Psoas muscle (tissue), 8 donors: ENCODE results near the gene TAF11L2. TPM values are rescaled to one million over a fixed set of nuclear protein-coding genes. Genes with fewer than 3 reads are reported as not detected.
"Not testable (repeated sequence)": the region's sequence is repeated elsewhere in the genome, so short reads cannot be mapped to it uniquely, and the experiment has no call there.

Experiments used
- ATAC-seq, 4 donors: fragments of 200-7000 bp; cut with Tn5 transposase; one replicate each; pipeline ENCODE4 v1.9.1; 2020; ENCODE audit warnings: moderate library complexity in 3 of 4, mild to moderate bottlenecking in 2 of 4
- DNase-seq, 2 donors: peaks; one replicate each; pipeline ENCODE4 v3.0.0-alpha.2; 2020
- H3K27ac ChIP-seq: fragments of 200-600 bp; one replicate; pipeline ENCODE4 v1.8.0; 2022
- H3K27me3 ChIP-seq, 3 donors: fragments of 200-600 bp in 1 of 3; one replicate each; pipeline versions ENCODE4 v1.6.1 to v1.8.0; 2013 to 2022; ENCODE audit warnings: low read length in 2 of 3, mild to moderate bottlenecking in 2 of 3, moderate library complexity in 1 of 3; ENCODE audit not compliant: insufficient read depth in 3 of 3
- H3K36me3 ChIP-seq, 2 donors: fragments of 200-600 bp in 1 of 2; one replicate each; pipeline versions ENCODE4 v1.6.1 to v1.8.0; 2013 to 2022; ENCODE audit warnings: low read depth in 1 of 2, mild to moderate bottlenecking in 1 of 2, moderate library complexity in 1 of 2; ENCODE audit not compliant: insufficient read depth in 1 of 2
- H3K4me1 ChIP-seq: fragments of 200-600 bp; one replicate; pipeline ENCODE4 v1.8.0; 2022
- H3K4me3 ChIP-seq: fragments of 200-600 bp; one replicate; pipeline ENCODE4 v1.8.0; 2022; ENCODE audit warnings: mild to moderate bottlenecking
- H3K9me3 ChIP-seq: fragments of 200-600 bp; one replicate; pipeline ENCODE4 v1.8.0; 2022
- WGBS, 3 donors: extraction: QIAGEN DNeasy Blood & Tissue Kit; methylation state at CpG; one replicate each; pipeline versions ENCODE4 v1.1.6 to v1.1.7; 2013; 5-methylcytosine and 5-hydroxymethylcytosine counted together
- intact Hi-C, 2 donors: fragments of 100-400 bp; cut with DNase I; formaldehyde crosslinking; loops; one replicate each; pipeline versions ENCODE4 v1.11.0 to v1.14.2; 2022
- polyA plus RNA-seq, 3 donors: library from polyadenylated mRNA; stranded (reverse); fragments of 200-250 nt; gene quantifications; one replicate each; pipeline ENCODE4 v1.2.3, GENCODE V29; 2013
- total RNA-seq, 4 donors: library from RNA; stranded (reverse); fragmentation: NEBNext Ultra II Directional in 2 of 4; extraction: Animal tissue kit (Norgen Biotek cat#: 25700) in 2 of 4; gene quantifications; one replicate each; pipeline versions ENCODE4 v1.2.1 to v1.2.4, GENCODE V29; 2021 to 2023
- TF ChIP-seq, protein P1 (sequence below): fragments of 200-600 bp; IDR thresholded peaks from one replicate; pipeline ENCODE4 v1.8.0; 2022; ENCODE audit warnings: antibody characterized with exemption
- donor health status: healthy with polysubstance abuse.
- donor health status: DM: no; HTN: no; CAD: no; lungs with moderate emphysema.
- donor health status: Bipolar disorder and iron deficiency.
- donor health status: healthy.
- donor health status: DM: yes; HTN: yes; CAD: no.
- donor health status: DM: no; HTN: no; CAD: no.
- donor health status: DM: no; HTN: no; CAD: no.
- donor health status: DM: yes; HTN: yes; CAD: no.

TAF11L2 gene
- total and polyA plus RNA-seq, 7 donors = not detected

DNA sequence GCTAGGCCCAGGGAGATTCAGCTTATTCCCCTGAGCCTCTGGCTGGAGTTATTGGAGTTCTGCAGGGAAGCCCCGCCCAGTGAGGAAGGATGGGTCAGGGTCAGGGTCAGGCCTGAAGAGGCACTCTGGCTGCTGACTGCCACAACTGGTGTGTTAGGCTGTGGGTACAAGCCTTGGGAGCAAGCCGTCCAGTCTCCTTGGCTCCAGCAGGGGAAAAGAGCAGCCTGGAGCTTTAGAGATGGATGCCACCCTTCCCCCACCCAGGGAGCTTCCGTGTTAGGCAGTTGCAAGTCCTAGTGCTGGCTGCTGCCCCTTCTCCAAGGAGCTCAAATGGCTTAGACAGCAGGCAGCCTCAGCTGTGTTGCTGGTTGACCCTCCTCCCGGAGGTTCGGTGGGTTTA, 34.4 kb upstream of the TAF11L2 start:
- no peak overlapping the region for H3K4me3 ChIP-seq
- ATAC-seq = no peak
- no peaks in the 10 kb centered on the region for H3K27me3 ChIP-seq
- intact Hi-C loops = no loop called here
- 64 to 68% (median 67%) methylated on average over 5 of the region's 5 CpGs for WGBS, 3 donors
- H3K9me3 ChIP-seq = no peaks in the 10 kb centered on the region
- DNase-seq = no peak
- no peaks in the 10 kb centered on the region for H3K4me1 ChIP-seq
- H3K27ac ChIP-seq = no peak overlapping the region
- no peaks in the 10 kb centered on the region for H3K36me3 ChIP-seq
- TF ChIP-seq, protein P1, sequence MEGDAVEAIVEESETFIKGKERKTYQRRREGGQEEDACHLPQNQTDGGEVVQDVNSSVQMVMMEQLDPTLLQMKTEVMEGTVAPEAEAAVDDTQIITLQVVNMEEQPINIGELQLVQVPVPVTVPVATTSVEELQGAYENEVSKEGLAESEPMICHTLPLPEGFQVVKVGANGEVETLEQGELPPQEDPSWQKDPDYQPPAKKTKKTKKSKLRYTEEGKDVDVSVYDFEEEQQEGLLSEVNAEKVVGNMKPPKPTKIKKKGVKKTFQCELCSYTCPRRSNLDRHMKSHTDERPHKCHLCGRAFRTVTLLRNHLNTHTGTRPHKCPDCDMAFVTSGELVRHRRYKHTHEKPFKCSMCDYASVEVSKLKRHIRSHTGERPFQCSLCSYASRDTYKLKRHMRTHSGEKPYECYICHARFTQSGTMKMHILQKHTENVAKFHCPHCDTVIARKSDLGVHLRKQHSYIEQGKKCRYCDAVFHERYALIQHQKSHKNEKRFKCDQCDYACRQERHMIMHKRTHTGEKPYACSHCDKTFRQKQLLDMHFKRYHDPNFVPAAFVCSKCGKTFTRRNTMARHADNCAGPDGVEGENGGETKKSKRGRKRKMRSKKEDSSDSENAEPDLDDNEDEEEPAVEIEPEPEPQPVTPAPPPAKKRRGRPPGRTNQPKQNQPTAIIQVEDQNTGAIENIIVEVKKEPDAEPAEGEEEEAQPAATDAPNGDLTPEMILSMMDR = no peak

DNA sequence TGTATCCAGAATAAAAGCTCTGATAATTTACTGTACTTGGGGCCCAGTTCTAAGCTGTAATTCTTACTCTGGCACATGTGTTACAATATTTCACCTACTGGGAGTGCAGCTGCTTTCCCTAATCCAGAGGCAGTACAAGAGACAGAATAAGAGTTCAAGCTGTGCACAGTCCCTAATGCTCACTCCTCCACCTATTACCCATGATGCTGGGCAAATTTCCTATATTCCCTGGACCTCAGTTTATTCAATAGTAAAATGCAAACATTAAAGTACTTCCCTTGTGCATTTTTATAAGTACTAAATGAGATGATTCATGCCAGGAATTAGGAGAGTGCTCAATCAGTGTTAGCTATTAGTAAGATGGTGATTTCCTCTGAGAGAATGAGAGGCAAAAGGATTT, 28.0 kb upstream of the TAF11L2 start:
- TF ChIP-seq, protein P1 = no peak
- ATAC-seq (no peak), DNase-seq (no peak)
- Histone ChIP-seq H3K27me3 (no peaks in the 10 kb centered on the region), H3K4me1 (no peaks in the 10 kb centered on the region), H3K9me3 (no peaks in the 10 kb centered on the region), H3K36me3 (no peaks in the 10 kb centered on the region), H3K4me3 (no peak overlapping the region), H3K27ac (no peak overlapping the region)
- intact Hi-C loops = no loop called here

DNA sequence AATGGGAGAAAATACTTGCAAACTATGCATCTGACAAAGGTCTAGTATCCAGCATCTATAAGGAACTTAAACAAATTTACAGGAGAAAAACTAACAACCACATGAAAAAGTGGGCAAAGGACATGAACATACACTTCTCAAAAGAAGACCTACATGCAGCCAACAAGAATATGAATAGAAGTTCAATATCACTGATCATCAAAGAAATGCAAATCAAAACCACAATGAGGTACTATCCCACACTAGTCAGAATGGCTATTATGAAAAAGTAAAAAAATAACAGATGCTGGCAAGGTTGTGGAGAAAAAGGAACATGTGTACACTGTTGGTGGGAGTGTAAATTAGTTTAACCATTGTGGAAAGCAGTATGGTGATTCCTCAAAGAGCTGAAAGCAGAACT, 23.0 kb upstream of the TAF11L2 start:
- ATAC-seq, H3K27me3 ChIP-seq, H3K9me3 ChIP-seq, H3K36me3 ChIP-seq, intact Hi-C loops, H3K4me3 ChIP-seq, DNase-seq, H3K27ac ChIP-seq, H3K4me1 ChIP-seq: not testable (repeated sequence)

DNA sequence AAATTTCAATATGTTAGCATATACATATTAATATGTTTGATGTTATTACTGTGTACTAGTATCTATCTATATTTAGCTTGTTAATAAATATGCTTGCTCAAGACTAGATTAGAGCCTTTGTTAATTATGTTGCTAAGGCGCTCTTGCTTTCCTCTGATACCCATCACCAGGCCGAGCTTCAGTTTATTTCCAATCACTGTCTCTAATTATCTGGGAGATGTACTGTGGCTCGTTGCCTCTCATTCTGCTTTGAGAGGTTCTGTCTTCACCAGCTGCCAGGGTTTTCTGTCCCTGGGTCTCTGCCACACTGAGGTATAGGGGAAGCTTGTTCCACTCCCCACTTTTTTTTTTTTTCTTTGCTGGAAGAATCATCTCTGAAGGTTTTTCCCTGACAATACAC, 21.0 kb upstream of the TAF11L2 start:
- peaks cover 0 to 3% (median 0%) of the 10 kb centered on the region in 3 donors for H3K27me3 ChIP-seq
- ATAC-seq (no peak), DNase-seq (no peak)
- intact Hi-C loops = no loop called here
- H3K4me3 ChIP-seq = no peak overlapping the region
- TF ChIP-seq, protein P1 = no peak
- H3K9me3 ChIP-seq = no peaks in the 10 kb centered on the region
- H3K36me3 ChIP-seq = no peaks in the 10 kb centered on the region
- no peaks in the 10 kb centered on the region for H3K4me1 ChIP-seq
- 66 to 81% (median 77%) methylated on average over 3 of the region's 3 CpGs for WGBS, 3 donors
- H3K27ac ChIP-seq = no peak overlapping the region

DNA sequence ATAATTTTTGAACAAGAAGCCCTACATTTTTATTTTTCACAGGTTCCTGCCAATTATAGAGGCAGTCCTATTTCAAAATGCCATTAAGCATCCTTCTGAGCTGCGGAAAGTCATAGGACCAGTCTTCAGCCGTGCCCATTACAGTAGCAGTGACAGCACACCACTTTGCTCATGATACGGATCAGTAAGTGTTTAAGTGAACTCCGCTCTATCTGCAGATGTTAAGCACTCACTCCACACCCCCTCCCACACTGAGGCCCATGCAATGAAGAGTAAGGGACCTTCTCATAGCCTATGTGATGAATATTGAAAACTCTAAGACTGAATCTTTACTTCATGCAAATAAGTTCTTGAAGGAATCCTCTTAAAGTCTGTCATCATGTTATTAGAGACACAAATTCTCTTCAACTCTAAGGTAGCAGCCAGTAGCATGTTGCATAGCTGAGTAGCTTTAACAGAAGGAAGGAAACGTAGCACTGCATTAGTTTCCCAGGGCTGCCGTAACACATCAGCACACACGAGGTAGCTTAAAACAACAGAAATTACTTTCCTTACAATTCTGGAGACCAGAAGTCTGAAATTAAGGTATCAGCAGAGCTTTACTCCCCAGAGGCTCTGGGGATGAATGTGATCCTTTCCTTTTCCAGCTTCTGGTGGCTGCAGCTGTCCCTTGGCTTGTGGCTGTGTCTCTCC, 20.3 kb upstream of the TAF11L2 start:
- whole genome bisulfite sequencing, 3 donors = 55 to 64% (median 60%) methylated on average over 7 of the region's 7 CpGs
- Histone ChIP-seq H3K9me3 (no peaks in the 10 kb centered on the region), H3K27ac (no peak overlapping the region), H3K4me1 (no peaks in the 10 kb centered on the region), H3K27me3 (peaks cover 0 to 3% (median 0%) of the 10 kb centered on the region in 3 donors), H3K4me3 (no peak overlapping the region), H3K36me3 (no peaks in the 10 kb centered on the region)
- intact Hi-C loops = no loop called here
- DNase-seq (no peak), ATAC-seq (no peak)
- TF ChIP-seq, protein P1 = no peak
